NT2/D1 (cell line): ENCODE data around the gene PTDSS2.

Experiments
- DNase-seq: peaks from one replicate; pipeline ENCODE4 v3.0.0-alpha.2; 2011; ENCODE audit warnings: low read depth, low spot score
- H3K27me3 ChIP-seq: 2 replicates; pipeline ENCODE4 v1.6.0; 2011; ENCODE audit warnings: mild to moderate bottlenecking; ENCODE audit not compliant: insufficient read length, insufficient read depth
- H3K36me3 ChIP-seq: 2 replicates; pipeline ENCODE4 v1.6.1; 2011; ENCODE audit warnings: mild to moderate bottlenecking, low read length, mixed read lengths; ENCODE audit not compliant: insufficient read depth, insufficient read length
- H3K4me1 ChIP-seq: 2 replicates; pipeline ENCODE4 v1.5.1; 2011; ENCODE audit not compliant: insufficient read depth, insufficient read length
- H3K4me3 ChIP-seq: 2 replicates; pipeline ENCODE4 v1.5.1; 2011; ENCODE audit warnings: low read depth; ENCODE audit not compliant: insufficient read length
- H3K9ac ChIP-seq: 2 replicates; pipeline ENCODE4 v1.6.0; 2011; ENCODE audit warnings: low read depth; ENCODE audit not compliant: insufficient read length
- H3K9me3 ChIP-seq: 2 replicates; pipeline ENCODE4 v1.5.1; 2011; ENCODE audit warnings: mild to moderate bottlenecking, low read length; ENCODE audit not compliant: insufficient read depth
- SUZ12 ChIP-seq: IDR thresholded peaks from 2 replicates; pipeline ENCODE4 v1.6.1; 2011; ENCODE audit not compliant: insufficient read length, insufficient read depth; ENCODE audit errors: extremely low read depth
- YY1 ChIP-seq: IDR thresholded peaks from 2 replicates; pipeline ENCODE4 v1.6.1; 2011; ENCODE audit not compliant: insufficient read length, insufficient read depth
- ZNF274 ChIP-seq: IDR thresholded peaks from 2 replicates; pipeline ENCODE4 v1.6.1; 2011; ENCODE audit warnings: mild to moderate bottlenecking, low read depth, low read length

Gene PTDSS2

GRCh38 chr11:502288-503178 is 52.5 kb downstream of the PTDSS2 start:
- no peak overlapping the region for H3K4me3 ChIP-seq
- H3K9ac ChIP-seq, result peak overlapping the region; percentile 17
- DNase-seq, result no peak
- peaks cover 77% of the 10 kb centered on the region for H3K36me3 ChIP-seq
- no peaks in the 10 kb centered on the region for H3K27me3 ChIP-seq
- H3K4me1 ChIP-seq, result peaks cover 12% of the 10 kb centered on the region
- H3K9me3 ChIP-seq, result no peaks in the 10 kb centered on the region
- TF ChIP-seq SUZ12, result no peak
- TF ChIP-seq YY1, result no peak
- no peak for TF ChIP-seq ZNF274

- H3K27me3 ChIP-seq, result no peaks in the 10 kb centered on the region
- no peak overlapping the region for H3K9ac ChIP-seq
Observed at GRCh38 chr11:503179-503981, 53.3 kb downstream of the PTDSS2 start.

GRCh38 chr11:504053-504993 is 54.2 kb downstream of the PTDSS2 start:
- TF ChIP-seq YY1 (no peak), SUZ12 (no peak), ZNF274 (no peak)
- Histone ChIP-seq H3K4me3 (peak overlapping the region; percentile 4), H3K4me1 (peaks cover 12% of the 10 kb centered on the region), H3K9me3 (no peaks in the 10 kb centered on the region), H3K27me3 (no peaks in the 10 kb centered on the region), H3K36me3 (peaks cover 71% of the 10 kb centered on the region), H3K9ac (no peak overlapping the region)
- no peak for DNase-seq

More at GRCh38 chr11:503179-503981, 53.3 kb downstream of the PTDSS2 start:
- H3K4me1 ChIP-seq, result peaks cover 14% of the 10 kb centered on the region
- no peak for TF ChIP-seq ZNF274
- TF ChIP-seq SUZ12, result no peak
- no peak for TF ChIP-seq YY1
- H3K4me3 ChIP-seq, result peak overlapping the region; percentile 4
- H3K9me3 ChIP-seq, result no peaks in the 10 kb centered on the region
- peaks cover 73% of the 10 kb centered on the region for H3K36me3 ChIP-seq
- DNase-seq, result no peak

- no peaks in the 10 kb centered on the region for H3K27me3 ChIP-seq
- no peaks in the 10 kb centered on the region for H3K9me3 ChIP-seq
- H3K36me3 ChIP-seq, result peaks cover 69% of the 10 kb centered on the region
- peaks cover 12% of the 10 kb centered on the region for H3K4me1 ChIP-seq
- H3K9ac ChIP-seq, result no peak overlapping the region
- no peak for DNase-seq
- TF ChIP-seq SUZ12 (no peak), ZNF274 (no peak), YY1 (no peak)
- no peak overlapping the region for H3K4me3 ChIP-seq
Observed at GRCh38 chr11:504994-505344, 54.9 kb downstream of the PTDSS2 start.

- Histone ChIP-seq H3K9me3 (no peaks in the 10 kb centered on the region), H3K4me1 (peaks cover 10% of the 10 kb centered on the region), H3K36me3 (peaks cover 62% of the 10 kb centered on the region), H3K9ac (peak overlapping the region; percentile 97), H3K27me3 (no peaks in the 10 kb centered on the region), H3K4me3 (peak overlapping the region; percentile 92)
- peak; percentile 98 for DNase-seq
- TF ChIP-seq SUZ12 (no peak), ZNF274 (no peak), YY1 (no peak)
Observed at GRCh38 chr11:506238-506994, 56.3 kb downstream of the PTDSS2 start.

GRCh38 chr11:506995-507726 is 57.1 kb downstream of the PTDSS2 start, which contains the start of gene RNH1:
RNH1 (minus strand) TSS chr11:507242; CDS start chr11:502162, 5,080 bp downstream.
- H3K4me1 ChIP-seq, result peaks cover 10% of the 10 kb centered on the region
- DNase-seq, result peak; percentile 86
- H3K27me3 ChIP-seq, result no peaks in the 10 kb centered on the region
- H3K4me3 ChIP-seq, result peak within 1 kb of the TSS; percentile 92
- peaks cover 58% of the 10 kb centered on the region for H3K36me3 ChIP-seq
- no peaks in the 10 kb centered on the region for H3K9me3 ChIP-seq
- H3K9ac ChIP-seq, result peak within 1 kb of the TSS; percentile 97
- TF ChIP-seq YY1 (no peak), SUZ12 (no peak), ZNF274 (no peak)
